Progenitor cell of endocrine pancreas (in vitro differentiated cells): ENCODE measurements around the gene SHTN1. TPM values are rescaled to one million over a fixed set of nuclear protein-coding genes. Genes with fewer than 3 reads are reported as not detected.

ENCODE experiments used
- DNase-seq: peaks from one replicate; pipeline ENCODE4 v3.0.0; 2021; ENCODE audit warnings: low spot score; ENCODE audit not compliant: unreplicated experiment
- H3K27ac Mint-ChIP-seq: 2 replicates; pipeline ENCODE4 v1.8.0; 2021; ENCODE audit warnings: mild to moderate bottlenecking, moderate library complexity, mixed read lengths
- H3K27me3 Mint-ChIP-seq: 2 replicates; pipeline ENCODE4 v1.8.0; 2021; ENCODE audit warnings: mixed read lengths
- H3K36me3 Mint-ChIP-seq: 2 replicates; pipeline ENCODE4 v1.8.0; 2022; ENCODE audit warnings: mixed read lengths; ENCODE audit not compliant: insufficient read depth
- H3K4me1 Mint-ChIP-seq: 2 replicates; pipeline ENCODE4 v1.8.0; 2021; ENCODE audit warnings: low read depth, mixed read lengths
- H3K4me3 Mint-ChIP-seq: 2 replicates; pipeline ENCODE4 v1.8.0; 2021; ENCODE audit warnings: low read depth, mild to moderate bottlenecking, moderate library complexity, mixed read lengths
- H3K9me3 Mint-ChIP-seq: 2 replicates; pipeline ENCODE4 v1.8.0; 2021; ENCODE audit warnings: low read depth, mixed read lengths
- total RNA-seq: library from RNA; stranded (reverse); gene quantifications from 2 replicates; pipeline ENCODE4 v1.2.1, GENCODE V29; 2021
- TF ChIP-seq, protein P1 (sequence below): fragments of 200-600 bp; sonication (generic); IDR thresholded peaks from one replicate; pipeline ENCODE4 v1.5.0; 2021; ENCODE audit warnings: antibody characterized with exemption, mild to moderate bottlenecking; ENCODE audit not compliant: unreplicated experiment

SHTN1 gene
- total RNA-seq, 1 donor from 2014 or later: 46.9 TPM

DNA sequence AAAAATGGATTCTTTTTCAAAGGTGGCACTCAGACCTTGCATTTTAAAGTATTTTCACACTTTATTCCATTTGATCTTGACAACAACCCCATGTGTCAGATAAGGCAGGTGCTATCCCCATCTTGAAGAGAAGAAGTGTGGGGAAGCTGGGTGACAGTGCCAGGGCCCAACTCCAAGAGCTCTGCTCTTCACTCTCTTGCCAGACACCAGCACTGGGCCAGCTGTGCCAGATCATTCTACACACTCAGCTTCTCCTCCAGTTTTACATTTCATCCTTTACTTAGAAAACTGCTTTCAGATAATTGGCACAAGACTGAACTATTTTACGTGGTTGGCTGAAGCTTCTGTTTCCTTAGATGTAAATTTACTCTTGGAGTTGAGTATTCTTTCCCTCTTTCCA is 91.3 kb downstream of the SHTN1 start:
- Mint-ChIP-seq H3K9me3 (no peaks in the 10 kb centered on the region), H3K27ac (no peak overlapping the region), H3K4me3 (no peak overlapping the region), H3K27me3 (no peaks in the 10 kb centered on the region), H3K4me1 (no peaks in the 10 kb centered on the region), H3K36me3 (peaks cover 10% of the 10 kb centered on the region)
- DNase-seq: no peak
- TF ChIP-seq, protein P1, sequence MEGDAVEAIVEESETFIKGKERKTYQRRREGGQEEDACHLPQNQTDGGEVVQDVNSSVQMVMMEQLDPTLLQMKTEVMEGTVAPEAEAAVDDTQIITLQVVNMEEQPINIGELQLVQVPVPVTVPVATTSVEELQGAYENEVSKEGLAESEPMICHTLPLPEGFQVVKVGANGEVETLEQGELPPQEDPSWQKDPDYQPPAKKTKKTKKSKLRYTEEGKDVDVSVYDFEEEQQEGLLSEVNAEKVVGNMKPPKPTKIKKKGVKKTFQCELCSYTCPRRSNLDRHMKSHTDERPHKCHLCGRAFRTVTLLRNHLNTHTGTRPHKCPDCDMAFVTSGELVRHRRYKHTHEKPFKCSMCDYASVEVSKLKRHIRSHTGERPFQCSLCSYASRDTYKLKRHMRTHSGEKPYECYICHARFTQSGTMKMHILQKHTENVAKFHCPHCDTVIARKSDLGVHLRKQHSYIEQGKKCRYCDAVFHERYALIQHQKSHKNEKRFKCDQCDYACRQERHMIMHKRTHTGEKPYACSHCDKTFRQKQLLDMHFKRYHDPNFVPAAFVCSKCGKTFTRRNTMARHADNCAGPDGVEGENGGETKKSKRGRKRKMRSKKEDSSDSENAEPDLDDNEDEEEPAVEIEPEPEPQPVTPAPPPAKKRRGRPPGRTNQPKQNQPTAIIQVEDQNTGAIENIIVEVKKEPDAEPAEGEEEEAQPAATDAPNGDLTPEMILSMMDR: no peak

DNA sequence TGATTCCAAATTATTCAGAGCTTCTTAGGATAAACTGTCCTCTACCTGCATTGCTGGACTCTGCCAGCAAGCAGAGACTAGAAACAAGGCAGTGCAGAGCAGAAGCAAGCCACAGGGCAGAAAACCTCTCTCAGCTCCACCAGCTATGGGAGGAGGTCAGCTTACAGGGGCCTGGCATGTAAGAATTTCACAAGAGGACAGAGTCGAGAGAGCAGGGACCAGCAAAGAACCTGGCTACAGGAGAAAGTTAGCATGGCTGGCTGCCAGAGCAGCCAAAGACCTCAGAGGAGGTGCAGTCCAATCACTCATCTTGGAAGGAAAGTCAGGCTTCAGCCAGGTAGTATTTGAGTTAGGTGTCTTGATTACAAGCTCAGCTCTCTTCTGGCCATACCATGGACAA is 92.8 kb downstream of the SHTN1 start:
- DNase-seq: no peak
- no peak overlapping the region for H3K4me3 Mint-ChIP-seq
- H3K27ac Mint-ChIP-seq: no peak overlapping the region
- no peaks in the 10 kb centered on the region for H3K27me3 Mint-ChIP-seq
- TF ChIP-seq, protein P1: no peak
- peaks cover 6% of the 10 kb centered on the region for H3K36me3 Mint-ChIP-seq
- H3K9me3 Mint-ChIP-seq: no peaks in the 10 kb centered on the region
- no peaks in the 10 kb centered on the region for H3K4me1 Mint-ChIP-seq

DNA sequence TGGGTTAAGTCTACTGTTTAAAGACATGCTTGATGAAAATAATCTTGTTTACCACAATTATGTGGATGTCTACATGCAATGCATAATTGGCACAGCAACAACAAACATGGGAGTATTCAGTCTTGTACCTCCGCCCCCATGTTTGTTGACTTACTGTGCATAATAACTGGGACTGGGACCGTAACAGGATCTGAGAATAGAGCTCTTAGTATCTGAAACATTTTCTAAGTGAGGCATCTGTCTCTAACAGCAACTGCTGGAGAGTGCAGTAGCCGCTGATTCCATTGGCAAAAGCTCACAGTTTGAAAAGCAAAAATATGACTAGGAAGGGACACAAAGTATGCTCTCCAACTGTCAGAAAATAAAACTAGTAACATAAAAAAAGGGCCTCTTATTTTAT is 94.1 kb downstream of the SHTN1 start:
- Mint-ChIP-seq H3K27ac (no peak overlapping the region), H3K4me1 (no peaks in the 10 kb centered on the region), H3K9me3 (no peaks in the 10 kb centered on the region), H3K36me3 (peaks cover 6% of the 10 kb centered on the region), H3K4me3 (no peak overlapping the region), H3K27me3 (no peaks in the 10 kb centered on the region)
- DNase-seq: no peak
- TF ChIP-seq, protein P1: no peak

DNA sequence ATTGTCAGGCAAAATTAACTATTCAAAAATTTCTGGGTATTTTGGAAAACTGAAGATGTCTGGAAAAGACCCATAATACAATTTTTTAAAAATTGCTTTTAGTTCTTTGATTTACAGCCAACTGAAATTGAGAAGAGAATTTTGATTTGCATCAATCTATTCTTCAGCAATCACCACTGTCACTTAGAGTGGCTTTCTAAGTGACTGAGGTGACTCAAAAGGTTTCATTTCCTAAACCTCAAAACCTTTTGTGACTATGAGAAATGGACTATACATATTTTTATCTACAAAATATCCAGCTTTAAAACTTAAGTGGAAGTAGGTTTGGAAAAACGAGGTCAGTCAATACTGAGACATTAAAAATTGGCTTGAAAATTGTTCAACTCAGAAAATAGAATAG is 95.7 kb downstream of the SHTN1 start:
- H3K27ac Mint-ChIP-seq: no peak overlapping the region
- no peaks in the 10 kb centered on the region for H3K4me1 Mint-ChIP-seq
- no peaks in the 10 kb centered on the region for H3K27me3 Mint-ChIP-seq
- H3K9me3 Mint-ChIP-seq: no peaks in the 10 kb centered on the region
- peaks cover 2% of the 10 kb centered on the region for H3K36me3 Mint-ChIP-seq
- no peak overlapping the region for H3K4me3 Mint-ChIP-seq
- TF ChIP-seq, protein P1: no peak
- no peak for DNase-seq

DNA sequence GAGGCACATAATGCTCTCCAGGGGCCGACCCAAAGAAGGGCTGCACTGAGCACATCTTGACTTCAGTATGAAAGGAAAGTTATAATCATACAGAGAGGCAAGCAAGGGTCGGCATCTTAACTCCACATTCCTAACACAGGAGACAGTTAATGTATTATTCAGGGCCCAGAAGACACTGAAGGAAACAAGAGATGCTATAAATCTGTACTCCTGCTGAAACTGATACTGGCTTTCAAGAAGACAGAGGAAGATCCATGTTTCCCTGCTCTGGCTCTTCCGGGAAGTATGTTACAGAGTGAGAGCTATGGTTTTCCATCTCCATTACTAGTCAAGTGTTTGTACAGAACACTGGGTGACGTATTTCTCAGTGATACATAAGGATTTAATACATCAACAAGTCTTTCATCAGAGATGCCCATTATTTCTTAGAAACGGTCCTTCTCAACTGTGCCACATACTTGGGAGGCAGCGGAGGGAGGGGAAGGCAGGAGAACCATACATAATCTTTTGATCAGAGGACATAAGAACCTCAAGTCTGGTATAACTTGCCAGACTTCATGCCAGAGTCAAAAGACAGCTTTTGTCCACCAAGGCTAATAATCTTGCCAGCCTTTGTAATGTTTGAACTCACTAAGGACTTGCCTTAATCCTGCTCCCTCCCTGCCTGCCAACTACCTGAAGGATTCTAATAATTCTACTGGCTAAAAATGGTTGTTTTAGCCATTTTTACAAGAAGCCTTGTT is 97.6 kb downstream of the SHTN1 start:
- Mint-ChIP-seq H3K4me1 (peaks cover 2% of the 10 kb centered on the region), H3K9me3 (no peaks in the 10 kb centered on the region), H3K36me3 (peaks cover 1% of the 10 kb centered on the region), H3K27me3 (no peaks in the 10 kb centered on the region), H3K27ac (no peak overlapping the region), H3K4me3 (no peak overlapping the region)
- no peak for DNase-seq
- TF ChIP-seq, protein P1: no peak
